ENCODE results near the gene NCOR1. TPM values are rescaled to one million over a fixed set of nuclear protein-coding genes. Genes with fewer than 3 reads are reported as not detected.

Gene NCOR1
- polyA plus RNA-seq (2013, experiment 1 of 2), result 67.8 TPM
- polyA plus RNA-seq (2013, experiment 2 of 2), result 68.0 TPM

GRCh38 chr17:16215273-16215964, at the start of gene NCOR1:
TSS of gene NCOR1 (minus strand) at chr17:16215534. CDS start at chr17:16194569, 20,965 bp downstream.
- WGBS, result under 1% methylated on average over 82 of the region's 82 CpGs
- Histone ChIP-seq H3K9ac (ENCODE audit: low read depth, low read length) (peak within 1 kb of the TSS; percentile 97), H3K36me3 (ENCODE audit: insufficient read depth, low read length) (no peaks in the 10 kb centered on the region; the same call in 1 of the 2 replicates), H3K4me1 (ENCODE audit: insufficient read depth, low read length) (peaks cover 18% of the 10 kb centered on the region; the same call in 1 of the 2 replicates), H3K27ac (ENCODE audit: low read depth, low read length) (peak within 1 kb of the TSS; percentile 99), H3K4me3 (ENCODE audit: low read length) (peak within 1 kb of the TSS; percentile 83), H3K9me3 (ENCODE audit: insufficient read depth, low read depth, low read length) (no peaks in the 10 kb centered on the region), H3K27me3 (ENCODE audit: insufficient read depth, low read length) (no peaks in the 10 kb centered on the region)

DNA sequence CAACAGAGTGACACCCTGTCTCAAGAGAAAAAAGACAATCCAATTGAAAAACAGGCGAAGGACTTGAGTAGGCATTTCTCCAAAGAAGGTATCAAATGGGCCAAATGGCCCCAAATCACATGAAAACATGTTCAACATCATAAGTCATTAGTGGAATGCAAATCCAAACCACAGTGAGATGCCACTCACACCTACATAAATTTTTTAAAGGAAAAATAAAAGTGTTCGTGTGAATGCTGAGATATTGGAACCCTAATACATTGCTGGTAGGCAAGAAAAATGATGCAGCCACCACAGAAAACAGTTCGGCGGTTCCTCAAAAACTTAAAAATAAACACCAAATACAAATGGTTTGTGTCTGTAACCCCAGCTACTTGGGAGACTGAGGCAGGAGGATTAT, 46.9 kb upstream of the NCOR1 start:
- Histone ChIP-seq H3K9me3 (ENCODE audit: insufficient read depth, low read depth, low read length) (peaks cover 6% of the 10 kb centered on the region; the same call in 1 of the 2 replicates), H3K9ac (ENCODE audit: low read depth, low read length) (no peak overlapping the region), H3K36me3 (ENCODE audit: insufficient read depth, low read length) (peaks cover 7% of the 10 kb centered on the region), H3K27me3 (ENCODE audit: insufficient read depth, low read length) (no peaks in the 10 kb centered on the region), H3K4me3 (ENCODE audit: low read length) (no peak overlapping the region), H3K27ac (ENCODE audit: low read depth, low read length) (no peak overlapping the region), H3K4me1 (ENCODE audit: insufficient read depth, low read length) (no peaks in the 10 kb centered on the region)
- WGBS, result 95% methylated on average over 4 of the region's 4 CpGs

- H3K4me3 ChIP-seq (ENCODE audit: low read length), result no peak overlapping the region
- no peaks in the 10 kb centered on the region for H3K27me3 ChIP-seq (ENCODE audit: insufficient read depth, low read length)
- H3K27ac ChIP-seq (ENCODE audit: low read depth, low read length), result no peak overlapping the region
- peaks cover 6% of the 10 kb centered on the region; the same call in 1 of the 2 replicates for H3K9me3 ChIP-seq (ENCODE audit: insufficient read depth, low read depth, low read length)
- peaks cover under 1% of the 10 kb centered on the region; the same call in 1 of the 2 replicates for H3K4me1 ChIP-seq (ENCODE audit: insufficient read depth, low read length)
- 83% methylated on average over 3 of the region's 3 CpGs for WGBS
- H3K9ac ChIP-seq (ENCODE audit: low read depth, low read length), result no peak overlapping the region
- H3K36me3 ChIP-seq (ENCODE audit: insufficient read depth, low read length), result peaks cover 7% of the 10 kb centered on the region
These were observed 45.7 kb upstream of the NCOR1 start for GRCh38 chr17:16261049-16261448.

DNA sequence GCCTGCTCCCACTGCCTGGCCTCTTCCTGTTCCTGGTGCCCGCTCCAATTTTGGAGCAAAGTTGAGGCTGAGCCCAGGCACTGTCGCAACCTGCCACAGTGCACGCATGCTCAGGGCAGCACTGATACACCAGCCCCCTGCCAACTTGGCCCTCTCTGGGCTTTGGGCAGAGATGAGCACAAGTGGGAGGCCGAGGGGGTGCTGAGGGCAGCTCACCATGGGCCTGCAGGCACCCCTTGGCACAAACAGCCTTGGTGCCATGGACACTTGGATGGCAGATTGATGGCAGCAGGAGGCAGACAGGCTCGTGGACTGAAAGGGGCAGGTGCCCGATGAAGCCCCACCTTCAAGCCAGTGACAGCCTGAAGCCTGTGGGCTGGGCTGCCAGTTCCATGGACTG, 44.6 kb upstream of the NCOR1 start:
- peaks cover 11% of the 10 kb centered on the region for H3K4me1 ChIP-seq (ENCODE audit: insufficient read depth, low read length)
- H3K27ac ChIP-seq (ENCODE audit: low read depth, low read length), result no peak overlapping the region
- H3K36me3 ChIP-seq (ENCODE audit: insufficient read depth, low read length), result peaks cover 7% of the 10 kb centered on the region
- no peak overlapping the region for H3K4me3 ChIP-seq (ENCODE audit: low read length)
- peaks cover 6% of the 10 kb centered on the region; the same call in 1 of the 2 replicates for H3K9me3 ChIP-seq (ENCODE audit: insufficient read depth, low read depth, low read length)
- 93% methylated on average over 6 of the region's 6 CpGs for WGBS
- no peak overlapping the region for H3K9ac ChIP-seq (ENCODE audit: low read depth, low read length)
- no peaks in the 10 kb centered on the region for H3K27me3 ChIP-seq (ENCODE audit: insufficient read depth, low read length)

GRCh38 chr17:16258901-16259300, 43.6 kb upstream of the NCOR1 start:
- no peak overlapping the region for H3K4me3 ChIP-seq (ENCODE audit: low read length)
- no CpG with 5 or more reads among the region's 1 CpG for WGBS
- peaks cover 15% of the 10 kb centered on the region for H3K4me1 ChIP-seq (ENCODE audit: insufficient read depth, low read length)
- no peak overlapping the region for H3K9ac ChIP-seq (ENCODE audit: low read depth, low read length)
- H3K36me3 ChIP-seq (ENCODE audit: insufficient read depth, low read length), result peaks cover 7% of the 10 kb centered on the region
- peaks cover 6% of the 10 kb centered on the region; the same call in 1 of the 2 replicates for H3K9me3 ChIP-seq (ENCODE audit: insufficient read depth, low read depth, low read length)
- no peaks in the 10 kb centered on the region for H3K27me3 ChIP-seq (ENCODE audit: insufficient read depth, low read length)
- no peak overlapping the region for H3K27ac ChIP-seq (ENCODE audit: low read depth, low read length)

DNA sequence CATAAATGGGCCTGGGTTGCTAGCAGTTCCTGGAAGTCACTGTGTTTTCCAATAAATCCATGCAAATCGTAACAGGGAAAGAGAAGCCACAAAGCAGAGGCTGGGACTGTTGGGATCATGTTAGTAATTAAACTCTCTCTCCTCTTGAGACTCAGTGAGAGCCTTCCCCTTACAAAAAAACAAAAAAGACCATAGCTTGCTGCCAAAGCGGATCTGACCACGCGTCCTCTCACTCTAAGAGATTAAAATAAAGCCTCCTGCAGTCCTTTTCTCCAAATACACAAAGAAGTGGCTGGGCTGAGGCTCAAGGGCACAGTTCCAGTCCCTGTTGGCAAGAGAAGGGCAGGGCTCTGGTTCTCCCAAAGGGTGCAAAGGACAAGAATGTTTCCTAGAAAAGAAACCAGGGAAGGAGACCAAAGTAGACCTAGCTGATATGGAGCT, 40.2 kb upstream of the NCOR1 start:
- no peaks in the 10 kb centered on the region for H3K27me3 ChIP-seq (ENCODE audit: insufficient read depth, low read length)
- H3K4me3 ChIP-seq (ENCODE audit: low read length), result no peak overlapping the region
- H3K9me3 ChIP-seq (ENCODE audit: insufficient read depth, low read depth, low read length), result peaks cover 5% of the 10 kb centered on the region; the same call in 1 of the 2 replicates
- peaks cover 15% of the 10 kb centered on the region for H3K4me1 ChIP-seq (ENCODE audit: insufficient read depth, low read length)
- H3K27ac ChIP-seq (ENCODE audit: low read depth, low read length), result peak overlapping the region; percentile 53
- WGBS, result 30% methylated on average over 4 of the region's 4 CpGs
- peaks cover 6% of the 10 kb centered on the region for H3K36me3 ChIP-seq (ENCODE audit: insufficient read depth, low read length)
- H3K9ac ChIP-seq (ENCODE audit: low read depth, low read length), result peak overlapping the region; percentile 43

GRCh38 chr17:16254773-16255400, 39.6 kb upstream of the NCOR1 start:
- H3K4me3 ChIP-seq (ENCODE audit: low read length), result no peak overlapping the region

GRCh38 chr17:16251556-16251955, 36.2 kb upstream of the NCOR1 start:
- H3K27me3 ChIP-seq (ENCODE audit: insufficient read depth, low read length), result no peaks in the 10 kb centered on the region
- no peak overlapping the region for H3K27ac ChIP-seq (ENCODE audit: low read depth, low read length)
- H3K36me3 ChIP-seq (ENCODE audit: insufficient read depth, low read length), result no peaks in the 10 kb centered on the region
- H3K4me3 ChIP-seq (ENCODE audit: low read length), result no peak overlapping the region
- peaks cover 15% of the 10 kb centered on the region for H3K4me1 ChIP-seq (ENCODE audit: insufficient read depth, low read length)
- 100% methylated on average over 1 of the region's 1 CpG for WGBS
- H3K9me3 ChIP-seq (ENCODE audit: insufficient read depth, low read depth, low read length), result no peaks in the 10 kb centered on the region
- no peak overlapping the region for H3K9ac ChIP-seq (ENCODE audit: low read depth, low read length)

More at GRCh38 chr17:16254773-16255400, 39.6 kb upstream of the NCOR1 start:
- peaks cover 3% of the 10 kb centered on the region; the same call in 1 of the 2 replicates for H3K36me3 ChIP-seq (ENCODE audit: insufficient read depth, low read length)
- H3K27ac ChIP-seq (ENCODE audit: low read depth, low read length), result peak overlapping the region; percentile 53
- no peaks in the 10 kb centered on the region for H3K27me3 ChIP-seq (ENCODE audit: insufficient read depth, low read length)
- peak overlapping the region; percentile 43 for H3K9ac ChIP-seq (ENCODE audit: low read depth, low read length)
- peaks cover 15% of the 10 kb centered on the region for H3K4me1 ChIP-seq (ENCODE audit: insufficient read depth, low read length)
- H3K9me3 ChIP-seq (ENCODE audit: insufficient read depth, low read depth, low read length), result no peaks in the 10 kb centered on the region
- 92% methylated on average over 5 of the region's 9 CpGs for WGBS

- H3K4me3 ChIP-seq (ENCODE audit: low read length), result no peak overlapping the region
- 92% methylated on average over 6 of the region's 6 CpGs for WGBS
- H3K27ac ChIP-seq (ENCODE audit: low read depth, low read length), result no peak overlapping the region
These were observed 35.7 kb upstream of the NCOR1 start for GRCh38 chr17:16251043-16251442.

DNA sequence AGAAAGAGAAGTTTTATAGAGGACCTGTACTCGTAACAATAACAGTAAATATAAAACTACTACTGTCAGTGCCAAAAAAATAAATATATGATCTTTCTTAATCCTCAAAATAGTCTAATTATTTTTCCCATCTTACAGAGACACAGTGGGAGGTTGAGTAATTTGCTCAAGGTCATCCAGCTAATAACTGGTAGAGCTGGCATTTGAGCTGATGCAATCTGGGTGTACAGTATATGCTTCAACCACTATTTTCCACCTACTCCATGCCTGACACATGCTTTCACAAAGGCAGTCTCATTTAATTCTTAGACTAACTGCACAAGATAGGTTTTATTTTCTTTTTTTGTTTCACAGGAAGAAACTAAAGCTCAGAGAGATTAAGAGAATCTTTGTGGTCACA, 35.3 kb upstream of the NCOR1 start:
- no CpG with 5 or more reads among the region's 1 CpG for WGBS
- H3K4me1 ChIP-seq (ENCODE audit: insufficient read depth, low read length), result peaks cover 10% of the 10 kb centered on the region
- no peak overlapping the region for H3K27ac ChIP-seq (ENCODE audit: low read depth, low read length)
- no peaks in the 10 kb centered on the region for H3K27me3 ChIP-seq (ENCODE audit: insufficient read depth, low read length)
- H3K36me3 ChIP-seq (ENCODE audit: insufficient read depth, low read length), result no peaks in the 10 kb centered on the region
- no peak overlapping the region for H3K9ac ChIP-seq (ENCODE audit: low read depth, low read length)
- no peaks in the 10 kb centered on the region for H3K9me3 ChIP-seq (ENCODE audit: insufficient read depth, low read depth, low read length)
- no peak overlapping the region for H3K4me3 ChIP-seq (ENCODE audit: low read length)

More at GRCh38 chr17:16251043-16251442, 35.7 kb upstream of the NCOR1 start:
- Histone ChIP-seq H3K4me1 (ENCODE audit: insufficient read depth, low read length) (peaks cover 14% of the 10 kb centered on the region), H3K9me3 (ENCODE audit: insufficient read depth, low read depth, low read length) (no peaks in the 10 kb centered on the region), H3K9ac (ENCODE audit: low read depth, low read length) (no peak overlapping the region), H3K36me3 (ENCODE audit: insufficient read depth, low read length) (no peaks in the 10 kb centered on the region), H3K27me3 (ENCODE audit: insufficient read depth, low read length) (no peaks in the 10 kb centered on the region)

- Histone ChIP-seq H3K36me3 (ENCODE audit: insufficient read depth, low read length) (no peaks in the 10 kb centered on the region), H3K9ac (ENCODE audit: low read depth, low read length) (no peak overlapping the region), H3K4me3 (ENCODE audit: low read length) (no peak overlapping the region), H3K4me1 (ENCODE audit: insufficient read depth, low read length) (peaks cover 9% of the 10 kb centered on the region), H3K9me3 (ENCODE audit: insufficient read depth, low read depth, low read length) (no peaks in the 10 kb centered on the region), H3K27me3 (ENCODE audit: insufficient read depth, low read length) (no peaks in the 10 kb centered on the region), H3K27ac (ENCODE audit: low read depth, low read length) (no peak overlapping the region)
- 95% methylated on average over 7 of the region's 7 CpGs for WGBS
These were observed 32.3 kb upstream of the NCOR1 start for GRCh38 chr17:16247586-16247984.
